Activated CD4-positive, alpha-beta memory T cell treated with anti-CD3 and anti-CD28 coated beads, Interleukin-2, amount 10 ng/mL, durations not matched to agents 7 days and 5 days (primary cell): Measurements from ENCODE around the gene SESN1. TPM values are rescaled to one million over a fixed set of nuclear protein-coding genes. Genes with fewer than 3 reads are reported as not detected.
A peak's percentile ranks its signal among the peaks of the same experiment; 100 is the strongest.

Source experiments
- CTCF ChIA-PET: fragments of 350-600 bp; sonication (Branson Sonifier 250); formaldehyde crosslinking; loops from one replicate; lab custom pipeline; 2021; ENCODE audit warnings: antibody characterized with exemption, inconsistent platforms; lab: Charles Lee
- POLR2A ChIA-PET: fragments of 350-600 bp; sonication (Branson Sonifier 250); formaldehyde crosslinking; loops from one replicate; lab custom pipeline; 2021; ENCODE audit warnings: antibody characterized with exemption; lab: Charles Lee
- DNase-seq: peaks from one replicate; pipeline ENCODE4 v3.0.0-alpha.2; 2020
- H3K27ac Mint-ChIP-seq: one replicate; pipeline ENCODE4 v1.8.0; 2021; ENCODE audit warnings: mild to moderate bottlenecking, mixed read lengths
- H3K27me3 Mint-ChIP-seq: one replicate; pipeline ENCODE4 v1.8.0; 2021; ENCODE audit warnings: mixed read lengths
- H3K36me3 Mint-ChIP-seq: one replicate; pipeline ENCODE4 v1.8.0; 2021; ENCODE audit warnings: low read depth, mixed read lengths
- H3K4me1 Mint-ChIP-seq: one replicate; pipeline ENCODE4 v1.8.0; 2021; ENCODE audit warnings: mixed read lengths
- H3K4me3 Mint-ChIP-seq: one replicate; pipeline ENCODE4 v1.8.0; 2021; ENCODE audit warnings: mild to moderate bottlenecking, mixed read lengths
- H3K9me3 Mint-ChIP-seq: one replicate; pipeline ENCODE4 v1.8.0; 2021; ENCODE audit warnings: mixed read lengths
- total RNA-seq, 2 experiments: library from RNA; stranded (reverse); gene quantifications; one replicate each; pipeline ENCODE4 v1.2.3, GENCODE V29; 2021

Gene SESN1
- total RNA-seq, 2 experiments from 2014 or later = 22.9 to 23.0 TPM

DNA sequence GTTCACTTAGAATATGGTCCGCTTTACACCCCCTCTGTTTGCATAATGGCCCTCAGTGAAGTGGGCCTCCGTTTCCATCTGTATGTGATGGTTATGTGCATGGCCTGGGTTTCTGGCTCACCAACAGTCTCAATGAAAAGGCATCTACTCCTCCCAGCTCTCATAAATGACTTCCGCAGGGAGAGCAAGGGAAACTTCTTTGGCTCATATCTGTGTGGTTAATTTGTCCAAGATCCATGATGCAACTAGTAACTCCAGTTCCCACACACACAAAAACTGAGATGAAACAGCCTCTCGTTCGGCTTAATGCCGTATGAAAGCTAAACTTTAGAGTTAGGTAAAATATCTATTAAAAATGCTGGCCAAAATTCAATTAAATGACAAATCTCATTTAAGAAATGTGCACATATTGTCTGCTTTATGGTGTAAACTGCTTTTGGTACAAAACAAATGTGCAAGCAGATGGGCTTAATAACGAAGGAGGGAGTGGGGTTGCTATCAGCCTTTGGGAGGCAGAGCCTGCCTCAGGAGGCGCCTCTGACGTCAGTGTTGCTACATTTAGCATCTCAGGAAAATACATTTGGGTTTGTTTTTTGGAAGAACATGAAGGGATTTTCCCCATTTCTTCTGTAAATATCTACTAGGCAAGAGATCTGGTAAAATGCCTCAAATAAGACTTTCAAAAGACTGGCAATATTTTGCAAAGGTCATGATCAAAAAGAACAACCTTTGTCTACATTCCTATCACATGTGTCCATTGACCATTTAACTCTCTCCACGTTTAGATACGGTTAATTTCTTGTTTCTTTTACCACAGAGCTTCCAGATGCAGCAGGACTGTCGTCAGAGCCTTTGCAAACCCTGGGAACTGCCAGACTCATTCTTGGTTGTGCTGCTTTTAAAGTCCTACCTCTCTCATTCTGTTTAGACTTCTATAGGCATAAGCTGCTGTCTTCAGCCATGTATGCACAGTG, 149.7 kb downstream of the SESN1 start:
- ChIA-PET POLR2A (interaction anchor here (1.6 kb wide), 1 partner anchor 25 kb away, joined by 6 read pairs; no protein-coding TSS in a partner anchor), CTCF (interaction anchor here (1.2 kb wide), 1 partner anchor 130 kb away, joined by 3 read pairs; no protein-coding TSS in a partner anchor)
- no peak overlapping the region for H3K4me3 Mint-ChIP-seq
- H3K27me3 Mint-ChIP-seq = peaks cover 3% of the 10 kb centered on the region
- peaks cover 58% of the 10 kb centered on the region for H3K4me1 Mint-ChIP-seq
- DNase-seq = no peak
- H3K36me3 Mint-ChIP-seq = peaks cover 9% of the 10 kb centered on the region
- no peak overlapping the region for H3K27ac Mint-ChIP-seq
- no peaks in the 10 kb centered on the region for H3K9me3 Mint-ChIP-seq

GRCh38 chr6:108944071-108944470, 150.6 kb downstream of the SESN1 start:
- no peak for DNase-seq
- Mint-ChIP-seq H3K27ac (no peak overlapping the region), H3K27me3 (peaks cover 3% of the 10 kb centered on the region), H3K4me1 (peaks cover 60% of the 10 kb centered on the region), H3K4me3 (no peak overlapping the region), H3K9me3 (peaks cover 4% of the 10 kb centered on the region), H3K36me3 (peaks cover 18% of the 10 kb centered on the region)
- CTCF ChIA-PET = interaction anchor here (1.2 kb wide), 1 partner anchor 130 kb away, joined by 3 read pairs; no protein-coding TSS in a partner anchor
- POLR2A ChIA-PET = interaction anchor here (1.3 to 3.0 kb wide), 2 partner anchors 11 to 65 kb away, joined by 4 to 13 read pairs; no protein-coding TSS in a partner anchor

GRCh38 chr6:108942556-108943492, 151.8 kb downstream of the SESN1 start:
- H3K27me3 Mint-ChIP-seq = peaks cover 3% of the 10 kb centered on the region
- H3K36me3 Mint-ChIP-seq = peaks cover 19% of the 10 kb centered on the region
- CTCF ChIA-PET = interaction anchor here (0.9 to 2.2 kb wide), 3 partner anchors 20 to 68 kb away, joined by 3 to 9 read pairs (median 4); no protein-coding TSS in a partner anchor
- peaks cover 4% of the 10 kb centered on the region for H3K9me3 Mint-ChIP-seq
- POLR2A ChIA-PET = interaction anchor here (1.1 to 3.0 kb wide), 7 partner anchors 8 to 151 kb away, joined by 3 to 13 read pairs (median 4); partner anchors contain the start of gene SESN1
- H3K27ac Mint-ChIP-seq = peak overlapping the region; percentile 82
- H3K4me3 Mint-ChIP-seq = peak overlapping the region; percentile 51
- H3K4me1 Mint-ChIP-seq = peaks cover 60% of the 10 kb centered on the region
- peak; percentile 75 for DNase-seq

- DNase-seq = no peak
- peaks cover 21% of the 10 kb centered on the region for H3K36me3 Mint-ChIP-seq
- peaks cover 3% of the 10 kb centered on the region for H3K27me3 Mint-ChIP-seq
- no peak overlapping the region for H3K4me3 Mint-ChIP-seq
- POLR2A ChIA-PET = interaction anchor here (1.1 to 3.0 kb wide), 5 partner anchors 7 to 95 kb away, joined by 3 to 13 read pairs (median 4); no protein-coding TSS in a partner anchor
- H3K9me3 Mint-ChIP-seq = peaks cover 4% of the 10 kb centered on the region
- CTCF ChIA-PET = interaction anchor here (0.9 to 2.2 kb wide), 3 partner anchors 19 to 67 kb away, joined by 3 to 9 read pairs (median 4); no protein-coding TSS in a partner anchor
- H3K4me1 Mint-ChIP-seq = peaks cover 53% of the 10 kb centered on the region
- H3K27ac Mint-ChIP-seq = no peak overlapping the region
Observed at GRCh38 chr6:108941859-108942258, 152.8 kb downstream of the SESN1 start.

- Mint-ChIP-seq H3K4me1 (peaks cover 47% of the 10 kb centered on the region), H3K27ac (no peak overlapping the region), H3K27me3 (peaks cover 3% of the 10 kb centered on the region), H3K36me3 (peaks cover 22% of the 10 kb centered on the region), H3K9me3 (peaks cover 4% of the 10 kb centered on the region), H3K4me3 (no peak overlapping the region)
- ChIA-PET CTCF (interaction anchor here (2.2 kb wide), 1 partner anchor 18 kb away, joined by 9 read pairs; no protein-coding TSS in a partner anchor), POLR2A (interaction anchor here (0.6 to 3.0 kb wide), 6 partner anchors 14 to 95 kb away, joined by 3 to 13 read pairs (median 6); no protein-coding TSS in a partner anchor)
- no peak for DNase-seq
Observed at GRCh38 chr6:108941281-108941680, 153.4 kb downstream of the SESN1 start.

GRCh38 chr6:108940741-108941140, 153.9 kb downstream of the SESN1 start:
- peaks cover 3% of the 10 kb centered on the region for H3K27me3 Mint-ChIP-seq
- DNase-seq = no peak
- peaks cover 4% of the 10 kb centered on the region for H3K9me3 Mint-ChIP-seq
- CTCF ChIA-PET = interaction anchor here (1.5 kb wide), 1 partner anchor 19 kb away, joined by 4 read pairs; no protein-coding TSS in a partner anchor
- no peak overlapping the region for H3K27ac Mint-ChIP-seq
- H3K4me1 Mint-ChIP-seq = peaks cover 42% of the 10 kb centered on the region
- POLR2A ChIA-PET = interaction anchor here (0.6 to 2.0 kb wide), 4 partner anchors 13 to 39 kb away, joined by 3 to 10 read pairs (median 4); no protein-coding TSS in a partner anchor
- H3K36me3 Mint-ChIP-seq = peaks cover 22% of the 10 kb centered on the region
- no peak overlapping the region for H3K4me3 Mint-ChIP-seq

DNA sequence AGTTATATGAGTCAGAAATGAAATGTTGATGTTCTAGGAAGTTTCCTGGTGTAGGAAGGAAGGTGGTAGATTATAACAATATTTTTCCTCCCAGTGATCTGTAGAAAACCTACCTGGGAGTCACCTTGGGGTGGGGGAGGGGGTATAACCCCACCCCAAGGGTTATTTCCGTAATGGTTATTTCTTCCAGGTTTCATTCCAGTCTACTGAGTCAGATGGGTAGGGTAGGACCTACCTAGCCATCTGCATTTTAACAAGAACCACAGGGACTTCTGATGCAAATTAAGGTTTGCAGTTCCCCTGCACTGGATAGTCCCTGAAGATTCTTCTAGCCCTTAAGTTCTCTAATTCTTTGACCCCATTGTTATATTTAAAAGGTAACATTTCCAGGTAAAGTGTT, 157.5 kb downstream of the SESN1 start:
- Mint-ChIP-seq H3K27me3 (peaks cover 7% of the 10 kb centered on the region), H3K36me3 (peaks cover 22% of the 10 kb centered on the region), H3K9me3 (peaks cover 7% of the 10 kb centered on the region), H3K4me1 (peaks cover 13% of the 10 kb centered on the region), H3K4me3 (no peak overlapping the region), H3K27ac (no peak overlapping the region)
- no peak for DNase-seq
- POLR2A ChIA-PET = no interaction called here
- CTCF ChIA-PET = no interaction called here

Other genes with a start within 250 kb of the SESN1 start
- 10 to 100 TPM; 12.2 to 13.6 TPM for gene ARMC2, start 246.4 kb downstream of the SESN1 start, total RNA-seq
- gene CEP57L1, start 661 bp upstream of the SESN1 start, total RNA-seq = 10 to 100 TPM; 21.6 to 23.3 TPM